Liver (tissue), 9 donors: Measurements from ENCODE around the gene C3orf20. TPM values are rescaled to one million over a fixed set of nuclear protein-coding genes. Genes with fewer than 3 reads are reported as not detected.

Source experiments
- DNase-seq: peaks from one replicate; pipeline ENCODE4 v3.0.0-alpha.2; 2017; ENCODE audit warnings: low spot score
- H3K27ac ChIP-seq, 2 donors: one replicate each; pipeline ENCODE4 v1.7.0; 2013; ENCODE audit warnings: inconsistent platforms in 2 of 2, low read length in 2 of 2, control low read depth in 1 of 2, low read depth in 1 of 2, mild to moderate bottlenecking in 1 of 2
- H3K27me3 ChIP-seq, 4 donors: one replicate each; pipeline versions ENCODE4 v1.6.1 to v1.7.0; 2013; ENCODE audit warnings: low read length in 3 of 4, inconsistent platforms in 1 of 4, mild to moderate bottlenecking in 1 of 4, moderate library complexity in 1 of 4; ENCODE audit not compliant: control insufficient read depth in 4 of 4, insufficient read depth in 4 of 4
- H3K36me3 ChIP-seq, 4 donors: one replicate each; pipeline versions ENCODE4 v1.6.1 to v1.7.0; 2013; ENCODE audit warnings: low read length in 3 of 4, mild to moderate bottlenecking in 3 of 4, low read depth in 1 of 4, moderate library complexity in 1 of 4; ENCODE audit not compliant: control insufficient read depth in 4 of 4, insufficient read depth in 3 of 4
- H3K4me1 ChIP-seq, 4 donors: one replicate each; pipeline versions ENCODE4 v1.6.1 to v1.7.0; 2013; ENCODE audit warnings: low read length in 3 of 4, mild to moderate bottlenecking in 3 of 4, moderate library complexity in 1 of 4; ENCODE audit not compliant: control insufficient read depth in 4 of 4, insufficient read depth in 4 of 4
- H3K4me3 ChIP-seq, 3 donors: one replicate each; pipeline versions ENCODE4 v1.6.1 to v1.7.0; 2013; ENCODE audit warnings: low read length in 3 of 3, control low read depth in 1 of 3, low read depth in 1 of 3, mild to moderate bottlenecking in 1 of 3
- H3K9ac ChIP-seq, 2 donors: one replicate each; pipeline ENCODE4 v1.7.0; 2013; ENCODE audit warnings: low read length in 2 of 2, mild to moderate bottlenecking in 2 of 2, moderate library complexity in 2 of 2, control low read depth in 1 of 2, low read depth in 1 of 2
- H3K9me3 ChIP-seq, 4 donors: one replicate each; pipeline versions ENCODE4 v1.6.1 to v1.7.0; 2013; ENCODE audit warnings: low read length in 3 of 4; ENCODE audit not compliant: control insufficient read depth in 4 of 4
- EGR1 ChIP-seq, 2 donors: IDR thresholded peaks; 2 replicates each; pipeline ENCODE4 v1.6.1; 2016 to 2018; ENCODE audit warnings: antibody characterized with exemption in 2 of 2, low read depth in 2 of 2
- FOXA1 ChIP-seq: IDR thresholded peaks from 2 replicates; pipeline ENCODE4 v1.6.1; 2016; ENCODE audit warnings: antibody characterized with exemption
- FOXA2 ChIP-seq: IDR thresholded peaks from 2 replicates; pipeline ENCODE4 v1.6.1; 2016; ENCODE audit warnings: antibody characterized with exemption
- GABPA ChIP-seq, 2 donors: IDR thresholded peaks in 1 of 2; conservative IDR thresholded peaks in 1 of 2; 2 replicates each; pipeline ENCODE4 v1.6.1; 2016; ENCODE audit warnings: antibody characterized with exemption in 2 of 2, mild to moderate bottlenecking in 1 of 2, moderate library complexity in 1 of 2
- HNF4A ChIP-seq, 2 donors: conservative IDR thresholded peaks; 2 replicates each; pipeline ENCODE4 v1.6.1; 2016; ENCODE audit warnings: antibody characterized with exemption in 2 of 2, mild to moderate bottlenecking in 2 of 2
- HNF4G ChIP-seq: IDR thresholded peaks from 2 replicates; pipeline ENCODE4 v1.6.1; 2016; ENCODE audit warnings: antibody characterized with exemption
- JUND ChIP-seq, 2 donors: IDR thresholded peaks; 2 replicates each; pipeline ENCODE4 v1.6.1; 2016; ENCODE audit warnings: antibody characterized with exemption in 2 of 2
- RAD21 ChIP-seq, 2 donors: IDR thresholded peaks; 2 replicates each; pipeline ENCODE4 v1.6.1; 2016; ENCODE audit warnings: antibody characterized with exemption in 2 of 2, mild to moderate bottlenecking in 2 of 2
- RXRA ChIP-seq, 2 donors: IDR thresholded peaks; 2 replicates each; pipeline ENCODE4 v1.6.1; 2017 to 2018; ENCODE audit warnings: antibody characterized with exemption in 2 of 2, mild to moderate bottlenecking in 1 of 2
- SP1 ChIP-seq: IDR thresholded peaks from 2 replicates; pipeline ENCODE4 v1.6.1; 2018; ENCODE audit warnings: antibody characterized with exemption, mild to moderate bottlenecking
- TAF1 ChIP-seq: conservative IDR thresholded peaks from 2 replicates; pipeline ENCODE4 v1.6.1; 2016; ENCODE audit warnings: antibody characterized with exemption, mild to moderate bottlenecking
- YY1 ChIP-seq: IDR thresholded peaks from 2 replicates; pipeline ENCODE4 v1.6.1; 2016; ENCODE audit warnings: antibody characterized with exemption, mild to moderate bottlenecking
- WGBS: extraction: QIAGEN DNeasy Blood & Tissue Kit; methylation state at CpG from one replicate; pipeline ENCODE4 v1.1.7; 2013; 5-methylcytosine and 5-hydroxymethylcytosine counted together
- polyA plus RNA-seq, 2 donors: library from polyadenylated mRNA; stranded (reverse) in 1 of 2; unstranded in 1 of 2; fragments of 200-250 nt in 1 of 2; fragments of >200 nt in 1 of 2; fragmentation: Nextera tagmentation in 1 of 2; extraction: Ambion mirVana in 1 of 2; gene quantifications; one replicate each; pipeline versions ENCODE4 v1.2.1 to v1.2.3, GENCODE V29; 2013 to 2015
- total RNA-seq, 2 donors: library from RNA; depleted of rRNA; stranded (reverse); fragments of >200 nt; gene quantifications; one replicate each; pipeline ENCODE4 v1.2.3, GENCODE V29; 2014
- TF ChIP-seq, protein P1 (sequence below): fragments of 150-350 bp; IDR thresholded peaks from 2 replicates; pipeline ENCODE4 v1.5.1; 2017; ENCODE audit warnings: improper control_type of control experiment, low read depth, low read length; ENCODE audit not compliant: missing input control
- TF ChIP-seq, protein P2 (sequence below): IDR thresholded peaks from 2 replicates; pipeline ENCODE4 v1.6.1; 2016; ENCODE audit warnings: antibody characterized with exemption
- TF ChIP-seq, protein P3 (sequence below): IDR thresholded peaks from 2 replicates; pipeline ENCODE4 v1.6.1; 2016; ENCODE audit warnings: antibody characterized with exemption
- donor health status: healthy.
- donor health status: healthy.
- donor health status: healthy.
- donor health status: healthy.
- donor health status: healthy.

Gene C3orf20
- total and polyA plus RNA-seq, 4 donors = 0.05 to 0.08 TPM; not detected in 2

DNA sequence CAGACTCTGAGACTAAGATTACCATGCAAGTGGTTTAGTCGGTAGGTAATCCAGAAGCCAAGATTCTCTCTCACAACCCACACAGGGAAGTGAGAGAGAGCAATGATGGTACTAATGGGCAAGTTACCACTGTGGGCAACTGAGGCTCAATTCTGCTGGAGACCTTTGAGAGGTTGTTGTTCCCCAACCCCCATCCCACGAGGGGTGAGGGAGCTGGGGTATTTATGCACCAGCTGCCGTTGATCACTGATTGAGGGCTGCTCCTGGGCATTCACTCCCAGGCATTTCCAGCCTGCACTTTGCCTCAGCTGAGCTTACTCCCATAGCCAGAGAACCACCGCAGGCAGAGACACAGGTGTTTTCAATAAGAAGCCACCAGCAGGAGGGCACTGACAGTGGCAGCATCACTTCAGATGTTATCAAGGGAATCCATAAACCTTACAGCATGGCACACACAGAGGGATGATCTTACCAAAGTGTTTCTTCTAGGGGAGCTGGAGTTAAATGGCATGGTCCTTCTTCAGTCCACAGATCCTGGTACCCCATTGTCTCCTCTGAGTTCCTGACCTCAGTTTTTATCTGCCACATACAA is 38.3 kb upstream of the C3orf20 start (continued):
- no peak for TF ChIP-seq RXRA (IDR thresholded peaks at IDR 0.05)
- no peak for TF ChIP-seq YY1

DNA sequence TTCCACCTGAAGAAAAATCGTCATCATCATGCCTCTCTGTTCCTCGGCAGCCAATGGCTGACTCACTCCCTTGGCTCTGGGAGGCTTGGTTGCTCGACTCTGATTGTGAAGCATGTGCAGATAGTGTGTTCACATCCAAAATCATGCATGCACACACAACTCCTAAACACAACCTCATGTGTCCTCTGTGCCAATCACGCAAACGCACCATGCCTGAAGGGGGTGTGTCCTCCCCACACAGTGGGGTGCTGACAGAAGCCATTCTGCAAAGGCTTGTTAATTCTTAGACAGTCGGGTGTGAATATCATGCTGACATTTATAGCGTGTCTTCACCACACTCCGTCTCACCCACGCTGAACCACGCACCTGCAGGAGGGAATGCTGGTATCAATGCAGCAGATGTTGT is 34.8 kb upstream of the C3orf20 start:
- Histone ChIP-seq H3K27ac (no peak overlapping the region), H3K9ac (no peak overlapping the region), H3K36me3 (no peaks in the 10 kb centered on the region), H3K9me3 (peaks cover 0 to 2% (median 0%) of the 10 kb centered on the region in 4 donors), H3K4me1 (no peaks in the 10 kb centered on the region), H3K27me3 (no peaks in the 10 kb centered on the region), H3K4me3 (no peak overlapping the region)
- DNase-seq = no peak
- TF ChIP-seq TAF1 (no peak), EGR1 (IDR thresholded peaks at IDR 0.05; ENCODE audit: low read depth in 2 of 2) (no peak), GABPA (IDR thresholded peaks at IDR 0.05 in 1 of 2, conservative IDR thresholded peaks at IDR 0.05 in 1 of 2) (no peak), FOXA2 (no peak), RXRA (IDR thresholded peaks at IDR 0.05) (no peak), FOXA1 (no peak), JUND (IDR thresholded peaks at IDR 0.05) (no peak)
- TF ChIP-seq, protein P1, sequence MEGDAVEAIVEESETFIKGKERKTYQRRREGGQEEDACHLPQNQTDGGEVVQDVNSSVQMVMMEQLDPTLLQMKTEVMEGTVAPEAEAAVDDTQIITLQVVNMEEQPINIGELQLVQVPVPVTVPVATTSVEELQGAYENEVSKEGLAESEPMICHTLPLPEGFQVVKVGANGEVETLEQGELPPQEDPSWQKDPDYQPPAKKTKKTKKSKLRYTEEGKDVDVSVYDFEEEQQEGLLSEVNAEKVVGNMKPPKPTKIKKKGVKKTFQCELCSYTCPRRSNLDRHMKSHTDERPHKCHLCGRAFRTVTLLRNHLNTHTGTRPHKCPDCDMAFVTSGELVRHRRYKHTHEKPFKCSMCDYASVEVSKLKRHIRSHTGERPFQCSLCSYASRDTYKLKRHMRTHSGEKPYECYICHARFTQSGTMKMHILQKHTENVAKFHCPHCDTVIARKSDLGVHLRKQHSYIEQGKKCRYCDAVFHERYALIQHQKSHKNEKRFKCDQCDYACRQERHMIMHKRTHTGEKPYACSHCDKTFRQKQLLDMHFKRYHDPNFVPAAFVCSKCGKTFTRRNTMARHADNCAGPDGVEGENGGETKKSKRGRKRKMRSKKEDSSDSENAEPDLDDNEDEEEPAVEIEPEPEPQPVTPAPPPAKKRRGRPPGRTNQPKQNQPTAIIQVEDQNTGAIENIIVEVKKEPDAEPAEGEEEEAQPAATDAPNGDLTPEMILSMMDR = no peak
- WGBS = 71% methylated on average over 10 of the region's 10 CpGs

DNA sequence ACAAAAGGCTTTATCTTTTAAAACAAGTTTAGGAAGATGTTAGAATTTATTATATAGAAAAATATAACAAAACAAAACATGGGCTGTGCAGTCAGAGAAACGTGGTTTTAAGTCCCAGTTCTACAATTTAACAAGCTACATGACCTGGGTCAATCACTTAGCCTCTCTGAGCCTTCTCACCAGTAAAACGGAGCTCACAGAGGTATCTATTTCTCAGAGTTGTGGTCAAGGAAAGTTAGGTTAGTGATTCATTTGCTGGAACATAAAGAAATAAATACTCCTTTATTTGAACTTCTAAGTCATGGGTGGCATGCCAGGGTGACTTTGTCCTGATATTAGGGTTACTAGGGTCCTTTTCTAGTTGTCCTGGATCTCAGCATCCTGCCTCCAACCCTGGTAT is 34.2 kb upstream of the C3orf20 start:
- no peak overlapping the region for H3K27ac ChIP-seq
- no peaks in the 10 kb centered on the region for H3K27me3 ChIP-seq
- no peaks in the 10 kb centered on the region for H3K36me3 ChIP-seq
- WGBS = 46% methylated on average over 2 of the region's 2 CpGs
- no peak for DNase-seq
- no peak overlapping the region for H3K4me3 ChIP-seq
- H3K9ac ChIP-seq = no peak overlapping the region
- H3K9me3 ChIP-seq = peaks cover 0 to 2% (median 0%) of the 10 kb centered on the region in 4 donors
- H3K4me1 ChIP-seq = no peaks in the 10 kb centered on the region
- TF ChIP-seq HNF4G (no peak), HNF4A (conservative IDR thresholded peaks at IDR 0.05) (no peak), YY1 (no peak), RXRA (IDR thresholded peaks at IDR 0.05) (no peak), RAD21 (IDR thresholded peaks at IDR 0.05) (no peak), FOXA1 (no peak), FOXA2 (no peak), SP1 (no peak), JUND (IDR thresholded peaks at IDR 0.05) (no peak)
- TF ChIP-seq, protein P2, sequence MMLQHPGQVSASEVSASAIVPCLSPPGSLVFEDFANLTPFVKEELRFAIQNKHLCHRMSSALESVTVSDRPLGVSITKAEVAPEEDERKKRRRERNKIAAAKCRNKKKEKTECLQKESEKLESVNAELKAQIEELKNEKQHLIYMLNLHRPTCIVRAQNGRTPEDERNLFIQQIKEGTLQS = no peak

DNA sequence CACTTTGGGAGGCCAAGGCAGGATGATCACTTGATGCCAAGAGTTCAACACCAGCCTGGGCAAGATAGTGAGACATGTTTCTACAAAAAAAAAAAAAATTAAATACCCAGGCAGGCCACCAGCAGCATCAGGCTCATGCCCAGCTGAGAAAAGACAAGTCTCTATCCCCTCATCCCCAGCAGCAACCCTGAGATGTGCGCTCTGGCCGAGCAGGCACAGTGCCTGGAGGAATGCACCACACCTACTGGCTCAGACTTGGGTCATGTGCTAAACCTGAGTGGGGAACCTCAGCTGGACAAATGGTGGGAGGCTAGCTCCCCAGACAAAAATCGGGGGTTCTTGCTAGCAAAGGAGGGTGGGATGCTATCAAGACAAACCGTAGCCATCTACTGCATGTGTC is 33.6 kb upstream of the C3orf20 start:
- Histone ChIP-seq H3K9ac (no peak overlapping the region), H3K27ac (no peak overlapping the region), H3K4me3 (no peak overlapping the region), H3K36me3 (no peaks in the 10 kb centered on the region), H3K9me3 (peaks cover 0 to 2% (median 0%) of the 10 kb centered on the region in 4 donors), H3K27me3 (no peaks in the 10 kb centered on the region), H3K4me1 (no peaks in the 10 kb centered on the region)
- WGBS = 92% methylated on average over 4 of the region's 4 CpGs
- DNase-seq = no peak
- TF ChIP-seq SP1 (no peak), FOXA1 (no peak), HNF4A (conservative IDR thresholded peaks at IDR 0.05) (no peak), HNF4G (no peak), YY1 (no peak), JUND (IDR thresholded peaks at IDR 0.05) (no peak), GABPA (IDR thresholded peaks at IDR 0.05 in 1 of 2, conservative IDR thresholded peaks at IDR 0.05 in 1 of 2) (no peak)
- TF ChIP-seq, protein P1 = no peak
- TF ChIP-seq, protein P3, sequence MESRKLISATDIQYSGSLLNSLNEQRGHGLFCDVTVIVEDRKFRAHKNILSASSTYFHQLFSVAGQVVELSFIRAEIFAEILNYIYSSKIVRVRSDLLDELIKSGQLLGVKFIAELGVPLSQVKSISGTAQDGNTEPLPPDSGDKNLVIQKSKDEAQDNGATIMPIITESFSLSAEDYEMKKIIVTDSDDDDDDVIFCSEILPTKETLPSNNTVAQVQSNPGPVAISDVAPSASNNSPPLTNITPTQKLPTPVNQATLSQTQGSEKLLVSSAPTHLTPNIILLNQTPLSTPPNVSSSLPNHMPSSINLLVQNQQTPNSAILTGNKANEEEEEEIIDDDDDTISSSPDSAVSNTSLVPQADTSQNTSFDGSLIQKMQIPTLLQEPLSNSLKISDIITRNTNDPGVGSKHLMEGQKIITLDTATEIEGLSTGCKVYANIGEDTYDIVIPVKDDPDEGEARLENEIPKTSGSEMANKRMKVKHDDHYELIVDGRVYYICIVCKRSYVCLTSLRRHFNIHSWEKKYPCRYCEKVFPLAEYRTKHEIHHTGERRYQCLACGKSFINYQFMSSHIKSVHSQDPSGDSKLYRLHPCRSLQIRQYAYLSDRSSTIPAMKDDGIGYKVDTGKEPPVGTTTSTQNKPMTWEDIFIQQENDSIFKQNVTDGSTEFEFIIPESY = no peak
- TF ChIP-seq, protein P2 = no peak
